Neuronal stem cell (in vitro differentiated cells): Measurements from ENCODE around the gene ID3.

Experiments used
- DNase-seq: peaks from one replicate; pipeline ENCODE4 v3.0.0-alpha.2; 2013; ENCODE audit warnings: low spot score
- H2AFZ ChIP-seq: one replicate; pipeline ENCODE4 v1.6.1; 2013; ENCODE audit warnings: mild to moderate bottlenecking, low read length, inconsistent platforms
- H2AK5ac ChIP-seq: 2 replicates; pipeline ENCODE4 v1.6.1; 2013; ENCODE audit warnings: low read depth, mild to moderate bottlenecking, inconsistent platforms, low read length, moderate library complexity, mixed read lengths
- H2BK120ac ChIP-seq: 2 replicates; pipeline ENCODE4 v1.6.1; 2013; ENCODE audit warnings: low read depth, mild to moderate bottlenecking, inconsistent platforms, low read length, moderate library complexity, mixed read lengths
- H2BK12ac ChIP-seq: one replicate; pipeline ENCODE4 v1.6.1; 2013; ENCODE audit warnings: low read length, inconsistent platforms
- H2BK15ac ChIP-seq: 2 replicates; pipeline ENCODE4 v1.6.1; 2013; ENCODE audit warnings: mild to moderate bottlenecking, low read length, inconsistent platforms, mixed read lengths
- H2BK5ac ChIP-seq: one replicate; pipeline ENCODE4 v1.6.1; 2013; ENCODE audit warnings: inconsistent platforms, mild to moderate bottlenecking, low read length, moderate library complexity
- H3K14ac ChIP-seq: one replicate; pipeline ENCODE4 v1.6.1; 2013; ENCODE audit warnings: low read length, inconsistent platforms
- H3K18ac ChIP-seq: 2 replicates; pipeline ENCODE4 v1.6.1; 2013; ENCODE audit warnings: low read length, inconsistent platforms
- H3K23ac ChIP-seq: 2 replicates; pipeline ENCODE4 v1.6.1; 2013; ENCODE audit warnings: low read depth, mild to moderate bottlenecking, mixed read lengths, low read length, inconsistent platforms; ENCODE audit not compliant: poor library complexity
- H3K27ac ChIP-seq: replicated peaks from 3 replicates; pipeline ENCODE4 v1.5.1; 2013; ENCODE audit warnings: low read length, inconsistent platforms
- H3K27me3 ChIP-seq, 3 experiments: 2 replicates each; pipeline ENCODE4 v1.6.1; 2013; ENCODE audit warnings: low read length in 3 of 3, mild to moderate bottlenecking in 2 of 3, inconsistent platforms in 1 of 3, low read depth in 1 of 3, mixed read lengths in 1 of 3, moderate library complexity in 1 of 3; ENCODE audit not compliant: control insufficient read depth in 3 of 3, insufficient read depth in 3 of 3
- H3K36me3 ChIP-seq, 2 donors: replicated peaks in 1 of 2; 2 replicates each; pipeline ENCODE4 v1.6.1; 2013; ENCODE audit warnings: low read length in 2 of 2; ENCODE audit not compliant: control insufficient read depth in 2 of 2, insufficient read depth in 2 of 2
- H3K4ac ChIP-seq: 2 replicates; pipeline ENCODE4 v1.6.1; 2013; ENCODE audit warnings: inconsistent platforms, mild to moderate bottlenecking, low read length, moderate library complexity
- H3K4me1 ChIP-seq, 2 donors: 1 replicate in 1 of 2; 2 replicates in 1 of 2; pipeline ENCODE4 v1.6.1; 2013; ENCODE audit warnings: low read length in 2 of 2, low read depth in 1 of 2; ENCODE audit not compliant: control insufficient read depth in 2 of 2, insufficient read depth in 1 of 2
- H3K4me2 ChIP-seq: one replicate; pipeline ENCODE4 v1.6.1; 2013; ENCODE audit warnings: mild to moderate bottlenecking, low read length, inconsistent platforms; ENCODE audit not compliant: insufficient read depth, poor library complexity, severe bottlenecking
- H3K4me3 ChIP-seq, 2 donors: 2 replicates each; pipeline ENCODE4 v1.5.1; 2013; ENCODE audit warnings: low read length in 2 of 2, mild to moderate bottlenecking in 2 of 2, inconsistent platforms in 1 of 2, moderate library complexity in 1 of 2
- H3K79me1 ChIP-seq: one replicate; pipeline ENCODE4 v1.6.1; 2013; ENCODE audit warnings: low read depth, mild to moderate bottlenecking, inconsistent platforms, low read length, moderate library complexity
- H3K9ac ChIP-seq: one replicate; pipeline ENCODE4 v1.6.1; 2013; ENCODE audit warnings: mild to moderate bottlenecking, low read depth, low read length, inconsistent platforms; ENCODE audit not compliant: poor library complexity
- H3K9me3 ChIP-seq, 2 donors: replicated peaks in 1 of 2; 2 replicates each; pipeline versions ENCODE3 to v1.6.1; 2013; ENCODE audit warnings: low read length in 2 of 2, mild to moderate bottlenecking in 2 of 2, inconsistent platforms in 1 of 2, low read depth in 1 of 2, mixed read lengths in 1 of 2, moderate library complexity in 1 of 2; ENCODE audit not compliant: control insufficient read depth in 2 of 2, insufficient read depth in 1 of 2
- H4K8ac ChIP-seq: one replicate; pipeline ENCODE4 v1.6.1; 2013; ENCODE audit warnings: low read depth, mild to moderate bottlenecking, inconsistent platforms, low read length, moderate library complexity
- H4K91ac ChIP-seq: one replicate; pipeline ENCODE4 v1.6.1; 2013; ENCODE audit warnings: low read length, low read depth, mild to moderate bottlenecking, inconsistent platforms; ENCODE audit not compliant: poor library complexity
- WGBS, 2 donors: extraction: QIAGEN DNeasy Blood & Tissue Kit; methylation state at CpG; one replicate each; pipeline ENCODE4 v1.1.7; 2013; ENCODE audit warnings: missing lambda C conversion rate in 2 of 2, mixed read lengths in 1 of 2; ENCODE audit not compliant: insufficient read length in 2 of 2, insufficient replicate concordance in 1 of 2; ENCODE audit errors: extremely low coverage in 2 of 2; 5-methylcytosine and 5-hydroxymethylcytosine counted together

Gene ID3

DNA sequence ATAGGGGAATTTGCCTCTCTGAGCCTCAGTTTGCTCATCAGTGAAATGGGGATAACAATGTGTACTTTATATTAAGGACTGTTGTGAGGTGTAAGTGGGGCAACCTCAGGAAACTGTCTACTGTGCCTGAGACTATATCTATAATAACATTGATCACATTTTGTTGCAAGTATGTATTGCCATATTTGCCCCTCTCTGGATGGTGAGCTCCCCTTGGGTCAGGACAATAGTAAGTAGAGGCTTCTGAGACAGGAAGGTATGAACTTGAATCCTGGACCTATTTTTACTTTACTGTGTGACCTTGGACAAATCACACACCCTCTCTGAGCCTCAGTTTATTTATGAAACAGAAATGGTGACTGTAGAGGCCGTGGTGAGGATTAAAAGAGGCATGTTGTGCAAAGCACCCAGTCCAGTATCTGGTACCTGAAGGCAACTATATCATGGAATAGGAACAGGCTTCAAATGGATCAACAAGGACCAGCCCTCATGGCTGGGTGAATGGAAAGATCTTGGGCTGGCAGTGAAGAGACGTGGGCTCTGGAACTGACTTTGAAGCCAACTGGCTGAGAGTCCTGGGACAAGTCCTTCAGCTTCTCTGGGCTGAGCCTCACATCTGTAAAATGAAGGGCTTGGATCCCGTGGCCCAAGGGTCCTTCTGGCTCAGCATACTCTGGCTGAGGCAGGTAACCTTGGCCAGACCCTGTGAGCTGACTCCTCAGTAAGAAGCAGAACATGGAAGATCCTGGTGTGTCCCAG lies 35.0 kb upstream of the ID3 start:
- H3K27ac ChIP-seq = no peak overlapping the region
- H4K91ac ChIP-seq = no peak overlapping the region
- peak overlapping the region; percentile 89 for H2AK5ac ChIP-seq
- no peak overlapping the region for H2BK12ac ChIP-seq
- H3K79me1 ChIP-seq = no peaks in the 10 kb centered on the region
- H3K4me2 ChIP-seq = no peak overlapping the region
- WGBS, 2 donors = no CpG with 5 or more reads among the region's 3 CpGs
- no peak overlapping the region for H4K8ac ChIP-seq
- H3K4me1 ChIP-seq = peaks cover 21 to 53% of the 10 kb centered on the region in 2 donors
- no peak overlapping the region for H2BK5ac ChIP-seq
- no peak overlapping the region for H3K4ac ChIP-seq
- no peaks in the 10 kb centered on the region for H3K9me3 ChIP-seq
- H3K23ac ChIP-seq = peak overlapping the region; percentile 13
- no peak overlapping the region for H3K9ac ChIP-seq
- H2BK15ac ChIP-seq = peak overlapping the region; percentile 45
- H3K27me3 ChIP-seq = no peaks in the 10 kb centered on the region
- no peak overlapping the region for H2AFZ ChIP-seq
- no peak for DNase-seq
- no peak overlapping the region for H3K14ac ChIP-seq
- H3K4me3 ChIP-seq = no peak overlapping the region
- no peaks in the 10 kb centered on the region for H3K36me3 ChIP-seq
- H3K18ac ChIP-seq = peak overlapping the region; percentile 60
- no peak overlapping the region for H2BK120ac ChIP-seq

DNA sequence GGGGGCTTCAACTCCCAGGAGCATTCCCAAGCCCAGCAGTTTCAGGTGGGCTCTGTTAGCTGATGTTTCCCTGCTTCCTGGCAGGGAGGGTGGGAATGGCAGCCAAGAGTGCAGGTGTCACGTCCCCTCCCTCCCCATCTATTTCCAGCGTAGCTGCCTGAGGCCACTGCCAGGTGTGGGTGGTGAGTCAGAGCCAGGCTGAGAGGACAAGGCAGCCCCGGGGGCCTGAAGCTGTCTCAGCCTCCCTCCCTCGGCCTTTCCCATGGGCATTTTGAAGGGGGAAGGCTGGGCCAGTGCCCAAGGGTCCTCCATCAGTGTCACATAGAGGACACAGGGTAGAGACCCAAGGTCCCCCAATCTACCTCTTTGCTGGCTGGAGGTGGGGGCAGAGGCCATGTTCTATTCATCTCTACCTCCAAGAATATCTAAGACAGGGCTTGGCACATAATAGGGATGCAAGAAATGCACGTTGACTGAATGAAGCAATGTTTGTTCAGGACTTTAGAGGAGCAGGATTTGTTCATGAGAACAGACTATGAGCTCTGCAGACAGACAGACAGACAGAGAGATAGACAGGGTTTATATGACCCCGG lies 34.4 kb upstream of the ID3 start:
- Histone ChIP-seq H2BK120ac (no peak overlapping the region), H4K91ac (no peak overlapping the region), H3K4ac (no peak overlapping the region), H3K79me1 (no peaks in the 10 kb centered on the region), H3K36me3 (no peaks in the 10 kb centered on the region), H3K27me3 (no peaks in the 10 kb centered on the region), H3K27ac (no peak overlapping the region), H2BK5ac (no peak overlapping the region), H3K4me2 (no peak overlapping the region), H3K4me3 (no peak overlapping the region), H3K18ac (peak overlapping the region; percentile 80), H2BK15ac (no peak overlapping the region), H3K4me1 (peaks cover 14 to 47% of the 10 kb centered on the region in 2 donors), H3K23ac (no peak overlapping the region), H3K9me3 (no peaks in the 10 kb centered on the region), H4K8ac (no peak overlapping the region), H2BK12ac (no peak overlapping the region), H2AFZ (no peak overlapping the region), H3K14ac (no peak overlapping the region), H3K9ac (no peak overlapping the region), H2AK5ac (peak overlapping the region; percentile 39)
- DNase-seq = no peak
- no CpG with 5 or more reads among the region's 6 CpGs for WGBS, 2 donors

- H2BK5ac ChIP-seq = no peak overlapping the region
- H3K4me2 ChIP-seq = no peak overlapping the region
- H3K27me3 ChIP-seq = no peaks in the 10 kb centered on the region
- no peak overlapping the region for H3K9ac ChIP-seq
- peaks cover 10 to 50% of the 10 kb centered on the region in 2 donors for H3K4me1 ChIP-seq
- no peak overlapping the region for H3K23ac ChIP-seq
- no peaks in the 10 kb centered on the region for H3K79me1 ChIP-seq
- no peaks in the 10 kb centered on the region for H3K36me3 ChIP-seq
- H2BK120ac ChIP-seq = no peak overlapping the region
- DNase-seq = no peak
- peak overlapping the region; percentile 39 for H2AK5ac ChIP-seq
- H3K14ac ChIP-seq = no peak overlapping the region
- no peak overlapping the region for H4K8ac ChIP-seq
- no peak overlapping the region for H3K4me3 ChIP-seq
- no peak overlapping the region for H3K18ac ChIP-seq
- H3K9me3 ChIP-seq = no peaks in the 10 kb centered on the region
- no peak overlapping the region for H4K91ac ChIP-seq
- no peak overlapping the region for H3K27ac ChIP-seq
- no peak overlapping the region for H2AFZ ChIP-seq
- WGBS, 2 donors = no CpG with 5 or more reads among the region's 5 CpGs
- no peak overlapping the region for H3K4ac ChIP-seq
- H2BK12ac ChIP-seq = peak overlapping the region; percentile 14
- H2BK15ac ChIP-seq = no peak overlapping the region
Observed at GRCh38 chr1:23593042-23593521, 33.8 kb upstream of the ID3 start.

- Histone ChIP-seq H3K4ac (no peak overlapping the region), H3K9ac (no peak overlapping the region), H3K27me3 (no peaks in the 10 kb centered on the region), H3K4me1 (peaks cover 6 to 46% of the 10 kb centered on the region in 2 donors), H2BK12ac (no peak overlapping the region), H2AK5ac (peak overlapping the region; percentile 50), H3K27ac (no peak overlapping the region), H3K36me3 (no peaks in the 10 kb centered on the region), H3K18ac (no peak overlapping the region), H3K79me1 (no peaks in the 10 kb centered on the region), H2BK5ac (no peak overlapping the region), H2BK15ac (no peak overlapping the region), H3K23ac (no peak overlapping the region), H3K9me3 (no peaks in the 10 kb centered on the region), H3K4me2 (no peak overlapping the region), H4K91ac (no peak overlapping the region), H3K14ac (no peak overlapping the region), H4K8ac (no peak overlapping the region), H2AFZ (no peak overlapping the region), H2BK120ac (no peak overlapping the region), H3K4me3 (no peak overlapping the region)
- WGBS, 2 donors = no CpG with 5 or more reads among the region's 4 CpGs
- DNase-seq = no peak
Observed at GRCh38 chr1:23592209-23592892, 33.0 kb upstream of the ID3 start.
